Iris pigment epithelial cell (primary cell): ENCODE results near the gene TMEM38A.
A peak's percentile ranks its signal among the peaks of the same experiment; 100 is the strongest.

Experiments used
- DNase-seq: peaks from one replicate; pipeline ENCODE4 v3.0.0-alpha.2; 2011; ENCODE audit warnings: low read depth

TMEM38A gene, protein sequence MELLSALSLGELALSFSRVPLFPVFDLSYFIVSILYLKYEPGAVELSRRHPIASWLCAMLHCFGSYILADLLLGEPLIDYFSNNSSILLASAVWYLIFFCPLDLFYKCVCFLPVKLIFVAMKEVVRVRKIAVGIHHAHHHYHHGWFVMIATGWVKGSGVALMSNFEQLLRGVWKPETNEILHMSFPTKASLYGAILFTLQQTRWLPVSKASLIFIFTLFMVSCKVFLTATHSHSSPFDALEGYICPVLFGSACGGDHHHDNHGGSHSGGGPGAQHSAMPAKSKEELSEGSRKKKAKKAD

DNA sequence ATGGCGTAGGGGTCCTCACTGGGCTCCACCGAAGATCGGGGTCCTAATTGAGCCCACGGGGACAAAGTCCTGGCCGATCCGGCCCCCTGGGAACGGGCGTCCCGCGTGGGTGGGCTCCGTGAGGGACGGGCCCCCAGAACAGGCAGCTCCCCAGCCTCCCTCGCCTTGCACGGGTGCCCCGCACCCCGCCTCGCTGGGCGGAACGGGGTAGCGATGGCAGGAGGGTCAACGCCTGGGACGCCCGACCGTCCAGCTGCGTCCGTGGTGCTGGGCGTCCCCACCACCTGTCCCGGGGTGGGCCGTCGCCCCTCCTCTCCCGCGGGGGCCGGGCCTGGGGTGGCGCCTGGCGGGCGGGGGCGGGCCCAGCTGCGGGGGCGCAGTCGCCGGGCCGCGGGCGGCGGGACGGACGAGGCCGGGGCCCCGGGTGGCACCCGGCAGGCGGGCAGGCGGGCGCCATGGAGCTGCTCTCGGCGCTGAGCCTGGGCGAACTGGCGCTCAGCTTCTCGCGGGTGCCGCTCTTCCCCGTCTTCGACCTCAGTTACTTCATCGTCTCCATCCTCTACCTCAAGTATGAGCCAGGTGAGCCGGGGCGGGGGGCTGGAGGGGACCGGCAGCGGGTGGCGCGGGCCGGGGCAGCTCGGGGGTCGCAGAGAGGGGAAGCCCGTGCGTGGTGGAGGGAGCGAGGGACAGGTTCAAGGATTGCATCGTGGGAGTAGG, at the start of gene TMEM38A:
Gene TMEM38A, plus strand, starts transcription at position 377 of the 717 bp plus-strand sequence. Its CDS starts 79 bp downstream, at position 456.
- DNase-seq = no peak

DNA sequence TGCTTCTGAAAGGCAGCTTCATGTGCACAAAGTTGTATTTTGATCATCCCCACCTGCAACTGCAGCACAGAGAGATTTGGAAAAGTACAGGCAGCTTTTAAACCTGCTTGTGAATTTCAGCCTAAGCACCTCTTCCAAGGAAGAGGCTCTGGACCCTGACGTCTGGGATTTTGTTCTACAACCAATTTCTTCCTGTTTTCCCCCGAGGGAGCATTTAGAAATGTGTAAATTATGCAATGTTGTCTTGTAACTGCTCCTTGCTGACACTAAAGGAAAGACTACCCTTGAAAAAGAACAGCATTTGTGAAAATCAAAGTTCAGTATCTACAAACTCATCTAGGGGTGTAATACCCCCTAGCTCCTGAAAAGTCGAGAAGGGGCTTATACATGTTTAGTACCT, 48.3 kb upstream of the TMEM38A start:
- no peak for DNase-seq

DNA sequence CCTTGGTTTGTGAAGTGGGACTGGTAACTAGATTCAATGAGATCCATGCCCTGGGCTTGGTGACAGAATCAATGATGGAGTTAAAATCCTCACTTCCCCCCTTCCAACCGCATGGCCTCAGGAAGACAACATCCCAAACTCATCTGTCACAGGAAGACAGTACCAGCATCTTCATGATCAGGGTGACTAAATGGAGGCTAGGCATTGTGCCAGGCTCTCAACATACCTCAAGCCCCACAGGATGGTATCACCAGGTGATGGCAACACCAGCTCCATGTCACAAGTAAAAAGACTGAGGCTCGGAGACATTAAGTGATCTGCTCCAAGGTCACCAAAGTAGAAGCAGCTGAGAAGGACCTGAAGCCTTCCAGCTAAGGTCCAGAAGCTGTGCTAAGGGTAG, 47.1 kb upstream of the TMEM38A start:
- no peak for DNase-seq

DNA sequence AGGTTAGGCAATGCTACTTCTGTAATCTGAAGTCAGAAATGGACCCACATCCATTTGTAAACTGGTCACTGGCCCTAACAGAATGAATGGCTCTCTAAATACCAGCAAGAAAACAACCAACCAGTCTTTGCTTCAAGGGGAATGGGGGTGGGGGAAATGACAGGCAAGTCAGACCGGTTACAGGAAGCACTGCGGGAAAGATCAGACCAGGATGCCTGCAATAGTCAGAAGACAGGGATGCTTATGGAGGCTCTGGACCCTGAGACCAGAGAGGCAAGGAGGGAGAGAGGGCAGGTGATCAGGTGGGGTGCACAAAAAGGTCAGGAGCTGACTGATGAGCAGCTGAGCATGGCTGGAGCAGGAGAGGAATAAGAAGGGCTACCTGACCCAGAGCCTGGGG, 46.0 kb upstream of the TMEM38A start:
- DNase-seq = peak; percentile 28

DNA sequence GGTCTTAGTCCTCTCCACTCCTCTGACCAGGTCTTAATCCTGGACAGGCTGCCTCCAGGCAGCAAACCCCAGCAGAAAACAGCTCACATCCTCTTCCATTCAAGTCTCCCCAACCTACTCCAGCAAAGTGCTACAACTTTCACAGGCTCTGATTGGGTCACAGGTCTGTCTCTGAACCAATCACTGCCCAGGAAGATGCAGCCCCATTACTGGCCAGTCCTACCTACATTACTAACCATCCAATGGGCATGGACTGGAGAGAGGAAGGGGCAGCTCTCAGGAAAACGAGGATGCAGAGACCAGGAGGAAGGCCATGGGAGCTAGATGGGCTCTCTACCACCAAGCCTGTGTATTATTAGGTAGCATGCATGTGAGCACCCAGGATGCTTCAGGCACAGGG, 45.1 kb upstream of the TMEM38A start:
- peak; percentile 28 for DNase-seq

DNA sequence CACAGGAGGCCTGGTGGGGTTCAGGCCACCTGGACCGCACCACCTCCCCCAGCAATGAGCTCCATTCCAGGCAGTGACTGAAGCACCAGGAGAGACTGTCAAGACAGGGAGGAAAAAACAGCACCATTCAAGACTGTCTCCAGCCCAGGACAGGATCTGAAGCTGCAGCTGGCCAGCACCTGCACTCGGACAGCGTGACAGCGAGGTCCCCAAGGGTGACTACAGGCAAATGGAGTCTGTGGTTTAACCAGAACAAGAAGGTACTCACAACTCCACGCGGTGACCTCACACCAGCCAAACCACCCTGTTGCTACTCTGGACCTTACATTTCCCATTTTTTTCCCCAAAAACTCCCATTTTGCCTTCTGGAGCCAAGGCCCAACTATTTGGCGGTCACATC, 42.7 kb upstream of the TMEM38A start:
- no peak for DNase-seq

DNA sequence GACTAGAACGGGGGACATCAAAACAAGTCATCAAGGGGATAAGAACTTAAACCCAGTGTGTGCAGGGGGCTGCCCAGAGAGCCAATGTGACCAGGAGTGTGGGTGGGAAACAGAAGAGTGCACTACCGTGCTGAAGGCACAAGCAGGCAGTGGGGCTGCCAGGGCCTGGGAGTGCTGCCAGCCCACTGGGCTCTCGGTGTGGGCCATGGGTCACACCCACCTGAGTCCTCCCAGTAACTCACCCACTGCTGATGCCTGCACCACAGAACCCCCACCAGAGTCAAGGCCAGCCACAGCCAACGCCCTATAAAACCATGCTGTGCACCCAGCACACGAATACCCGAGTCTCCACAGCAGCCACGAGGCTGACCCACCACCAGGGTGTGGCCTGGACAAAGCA, 41.5 kb upstream of the TMEM38A start:
- DNase-seq = peak; percentile 6

DNA sequence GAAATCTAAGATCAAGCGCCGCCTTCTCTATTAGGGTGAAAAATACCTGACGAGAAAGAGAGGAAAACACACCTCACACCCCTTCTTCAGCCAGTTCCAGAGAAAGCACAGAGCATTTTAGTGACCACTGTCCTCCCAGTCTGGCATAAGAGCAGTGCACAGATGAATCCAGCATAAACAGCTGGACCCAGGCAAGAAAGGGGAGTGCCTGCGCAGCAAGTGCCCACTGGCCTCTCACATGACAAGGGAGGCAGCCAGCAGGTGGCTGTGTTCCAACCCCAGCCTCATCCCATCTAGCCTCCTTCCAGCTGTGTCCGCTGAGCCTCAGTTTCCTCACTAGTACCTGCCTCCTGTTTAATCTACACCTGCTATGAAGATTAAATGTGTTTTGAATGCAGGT, 40.9 kb upstream of the TMEM38A start:
- DNase-seq = no peak

DNA sequence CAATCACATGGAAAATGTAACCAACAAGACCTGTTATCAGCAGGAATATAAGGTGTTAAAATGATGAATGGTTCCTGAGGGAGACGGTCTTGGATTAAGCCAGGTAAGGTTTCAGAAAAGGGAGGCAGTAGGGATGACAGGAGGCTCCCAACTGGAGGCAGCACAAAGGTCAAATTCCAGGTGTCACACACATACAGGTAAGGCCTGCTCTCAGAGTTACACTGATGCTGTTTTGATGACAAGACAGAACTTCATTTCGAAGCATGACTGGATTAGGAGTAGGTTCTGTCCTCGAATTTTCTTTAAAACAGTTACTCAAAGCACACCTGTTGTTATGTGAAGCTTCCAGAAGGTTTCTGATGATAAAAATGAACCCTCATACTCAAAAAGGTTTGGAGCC, 40.4 kb upstream of the TMEM38A start:
- DNase-seq = no peak

DNA sequence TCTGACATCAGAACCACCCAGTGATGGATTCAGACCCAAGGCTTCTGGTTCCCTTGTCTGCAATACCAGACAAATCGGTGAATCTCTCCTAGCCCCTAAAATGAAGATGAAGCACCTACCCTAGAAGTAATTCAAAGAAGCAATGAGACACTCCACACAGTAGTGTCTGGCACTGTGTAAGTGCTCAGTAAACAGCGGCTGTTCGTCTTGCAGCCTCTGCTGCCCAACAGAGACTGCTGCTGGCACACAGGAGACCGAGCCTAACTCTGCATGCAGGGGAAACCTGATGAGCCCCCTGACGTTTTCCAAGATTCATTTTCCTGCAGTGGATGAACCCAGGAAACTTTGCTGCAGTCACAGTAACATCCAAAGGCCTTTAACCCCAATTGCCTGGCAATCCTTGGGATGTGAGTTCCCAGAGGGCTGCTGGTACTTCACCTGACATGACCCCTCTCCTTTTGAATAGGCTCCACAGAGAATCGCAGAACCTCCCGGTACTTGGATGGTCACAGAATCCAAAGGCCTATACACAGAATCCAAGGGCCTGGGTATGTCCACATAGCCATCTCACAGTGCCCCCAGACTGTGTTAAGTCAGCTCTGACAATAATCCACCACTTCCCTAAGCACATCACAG, 39.7 kb upstream of the TMEM38A start:
- DNase-seq = no peak

DNA sequence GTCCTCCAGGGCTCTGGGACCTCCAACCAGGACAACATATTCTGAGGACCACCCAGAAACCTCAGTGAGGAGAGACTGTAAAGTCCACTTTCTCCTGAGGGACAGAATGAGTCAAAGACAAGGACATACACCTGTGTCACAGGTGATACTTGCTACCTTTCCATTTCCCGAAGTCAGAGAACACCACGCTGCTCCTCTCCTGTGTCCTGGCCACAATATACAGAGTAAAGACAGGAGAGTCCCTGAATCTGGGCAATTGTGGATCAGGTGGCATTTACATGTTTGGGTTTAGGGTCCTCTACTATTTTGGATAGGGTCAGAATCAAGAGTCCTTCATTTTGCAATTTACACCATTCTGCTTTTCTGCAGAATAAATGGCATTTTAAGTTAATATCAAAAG, 37.9 kb upstream of the TMEM38A start:
- DNase-seq = no peak

DNA sequence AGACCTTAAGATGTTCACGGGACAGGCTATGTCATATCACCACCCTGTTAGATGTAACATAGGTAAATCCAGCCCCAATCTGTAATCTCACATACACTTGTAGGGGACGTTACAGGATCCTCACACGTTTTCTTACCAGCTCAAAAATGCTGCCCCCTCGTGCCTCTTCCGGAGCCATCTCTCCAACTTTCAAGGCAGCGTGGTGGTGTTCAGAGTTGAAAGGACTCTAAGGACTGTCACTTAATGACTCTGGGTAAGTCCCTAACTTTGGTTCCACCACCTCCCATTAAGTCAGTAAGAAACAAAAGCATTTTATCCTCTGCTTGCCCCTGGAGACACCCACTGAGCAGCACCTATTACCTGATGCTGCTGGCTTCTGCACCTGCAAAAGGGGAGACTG, 37.4 kb upstream of the TMEM38A start:
- no peak for DNase-seq

DNA sequence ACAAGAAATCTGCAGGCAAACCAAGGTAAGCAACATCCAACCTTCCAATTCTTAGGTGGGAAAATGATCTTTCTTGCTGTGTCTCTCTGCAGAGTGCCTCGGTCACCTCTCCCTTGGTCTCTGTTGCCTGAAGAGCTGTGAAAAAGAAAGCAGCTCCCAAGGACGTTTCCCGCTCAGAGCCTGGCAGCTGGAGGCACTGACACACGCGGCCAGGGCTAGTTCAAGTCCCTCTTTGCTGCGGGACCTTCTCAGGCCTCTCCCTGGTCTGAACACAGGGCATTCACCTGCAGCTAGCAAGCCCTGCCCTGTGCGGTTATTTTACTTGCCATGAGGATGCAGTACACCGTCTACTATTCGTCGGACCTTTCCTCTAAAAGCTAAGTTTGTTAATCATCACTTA, 36.7 kb upstream of the TMEM38A start:
- no peak for DNase-seq

DNA sequence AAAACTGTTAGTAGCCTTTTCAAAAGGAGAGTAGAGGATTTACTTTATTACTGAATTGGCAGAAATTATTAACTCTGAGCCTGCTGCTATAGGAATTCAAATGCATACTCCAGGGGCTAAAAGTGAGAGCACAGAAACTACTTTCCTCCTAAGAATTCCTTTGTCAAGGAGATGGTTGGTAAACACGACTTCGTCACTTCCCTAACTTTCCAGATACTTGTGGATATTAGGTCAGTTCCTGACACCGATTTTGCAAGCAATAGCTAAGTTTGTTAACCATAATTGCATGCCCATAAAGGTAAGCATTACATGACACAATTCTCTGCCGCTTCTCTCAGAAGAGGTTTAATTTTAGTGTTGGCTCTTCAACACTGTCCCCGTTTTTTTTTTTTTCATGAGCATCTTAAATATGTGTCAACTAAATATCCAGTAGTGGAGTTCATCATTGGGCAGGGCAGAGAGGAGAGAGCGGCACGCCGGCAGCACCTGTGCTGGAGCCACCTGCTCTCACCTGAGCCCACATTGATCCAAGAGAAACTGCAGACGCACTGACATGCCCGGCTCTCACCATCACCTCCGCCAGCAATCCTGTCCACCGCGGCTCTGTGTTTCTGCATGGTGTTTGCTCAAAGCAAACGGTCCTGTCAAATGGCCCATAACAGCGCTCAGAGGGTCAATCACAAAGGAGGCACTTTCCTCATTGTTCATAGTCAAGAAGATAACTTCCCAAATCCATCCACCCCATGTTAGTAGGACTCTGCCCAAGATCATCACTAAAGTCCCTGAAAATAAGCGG, 35.6 kb upstream of the TMEM38A start:
- DNase-seq = no peak

DNA sequence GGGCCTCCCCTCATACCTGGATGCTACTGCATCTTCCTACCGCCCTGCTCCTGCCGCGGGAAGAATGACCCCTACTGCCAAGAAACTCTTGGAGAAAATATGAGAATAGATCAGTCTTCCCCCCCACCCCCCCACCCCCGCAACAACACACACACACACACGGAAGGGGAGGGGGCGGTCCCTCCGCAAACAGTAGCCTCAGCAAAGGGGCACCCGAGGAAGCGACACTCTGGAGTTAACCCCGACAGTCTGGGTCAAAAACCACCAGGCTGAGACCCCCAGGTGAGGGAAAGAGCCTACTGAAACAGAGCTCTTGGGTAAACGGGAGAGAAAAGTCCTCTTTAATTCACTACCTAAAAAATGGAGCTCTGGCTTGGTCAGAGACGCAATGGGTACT, 34.1 kb upstream of the TMEM38A start:
- no peak for DNase-seq

DNA sequence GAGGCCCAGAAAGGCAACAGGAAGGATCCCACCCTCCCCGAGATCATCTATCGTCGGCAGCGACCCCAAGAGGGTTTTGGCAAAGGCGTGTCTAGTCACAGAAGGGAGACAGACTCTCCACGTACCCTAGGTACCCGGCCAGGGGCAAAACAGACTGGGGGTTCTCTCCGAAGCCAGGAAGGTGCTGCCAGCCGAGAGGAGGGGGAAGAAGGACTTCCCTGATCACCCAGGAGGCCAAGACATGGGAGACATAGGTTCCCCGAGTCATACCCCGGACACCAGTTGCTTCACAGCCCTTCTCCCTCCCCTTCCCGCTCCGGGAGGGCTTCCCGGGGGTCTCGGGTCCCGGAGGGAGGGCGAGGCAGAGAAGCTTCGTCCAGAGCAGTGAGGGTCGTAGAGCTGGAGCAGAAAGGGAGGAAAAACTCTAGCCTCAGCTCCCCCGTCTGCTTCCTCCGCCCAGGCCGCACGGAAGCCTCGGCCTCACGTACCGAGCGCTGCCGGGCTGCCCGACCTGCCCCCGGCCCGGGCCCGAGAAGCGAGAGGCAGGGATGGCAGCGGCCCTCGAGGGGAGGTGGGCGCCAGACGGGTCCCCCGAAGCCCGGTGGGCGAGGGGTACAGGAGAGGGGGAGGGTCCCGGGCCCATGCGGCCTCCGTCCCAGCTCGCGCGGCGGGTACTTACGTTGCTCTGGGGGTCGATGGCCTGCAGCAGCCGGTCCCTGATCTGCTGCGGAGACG, 33.6 kb upstream of the TMEM38A start:
- DNase-seq = peak; percentile 23

DNA sequence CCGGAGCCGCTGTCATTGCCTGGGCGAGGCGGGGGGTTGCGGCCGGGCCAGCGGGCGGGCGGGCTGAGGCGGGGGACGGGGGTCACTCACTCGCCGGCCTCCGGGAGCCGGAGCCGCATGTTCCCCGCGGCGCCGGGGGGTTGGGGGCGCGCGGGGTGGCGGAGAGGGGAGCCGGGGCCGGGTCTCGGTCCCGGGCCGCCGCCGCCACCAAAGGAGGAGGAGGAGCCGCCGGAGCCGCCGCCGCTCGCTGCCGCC, 33.1 kb upstream of the TMEM38A start:
- no peak for DNase-seq

DNA sequence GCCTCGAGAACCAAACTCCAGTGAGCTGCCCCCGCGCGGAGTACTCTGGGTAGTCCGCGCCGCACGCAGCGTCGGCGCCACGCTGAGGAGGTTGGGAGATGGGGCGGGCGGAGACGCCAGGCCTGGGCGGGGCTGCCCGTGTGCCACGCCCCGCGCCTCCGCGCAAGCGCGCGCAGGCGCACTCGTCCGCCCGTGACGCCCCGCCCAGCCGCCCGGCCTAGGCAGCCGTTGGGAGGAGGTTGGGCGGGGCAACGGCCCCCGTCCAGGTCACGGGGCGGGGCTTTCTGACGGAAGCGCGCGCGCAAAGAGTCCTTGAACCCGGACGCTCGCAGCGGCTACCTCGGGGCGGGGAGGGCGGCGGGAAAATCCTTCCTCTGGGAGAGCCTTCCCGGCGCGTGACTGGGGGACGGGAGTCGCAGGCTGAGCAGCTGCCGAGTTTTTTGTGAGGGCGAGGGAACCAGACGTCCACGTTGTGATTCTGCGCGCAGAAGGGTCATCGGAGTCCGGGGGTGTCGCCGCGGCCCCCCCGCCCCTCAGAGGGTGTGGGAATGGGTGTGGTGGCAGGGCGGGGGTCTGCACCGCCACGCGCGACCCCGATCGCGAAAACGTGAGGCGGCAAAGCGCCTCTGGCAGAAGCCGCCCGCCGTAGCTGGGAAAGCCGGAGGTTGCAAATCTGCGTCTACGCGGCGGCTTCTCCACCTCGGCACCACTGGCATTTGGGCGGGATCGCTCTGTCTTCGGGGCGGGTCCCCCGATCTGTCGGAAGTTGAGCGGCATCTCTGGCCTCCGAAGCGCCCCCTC, 32.6 kb upstream of the TMEM38A start, which contains the start of gene MED26:
Gene MED26, minus strand, starts transcription at position 22 of the 801 bp plus-strand sequence. CDS start 261 bp downstream, outside the sequence.
- peak; percentile 90 for DNase-seq

DNA sequence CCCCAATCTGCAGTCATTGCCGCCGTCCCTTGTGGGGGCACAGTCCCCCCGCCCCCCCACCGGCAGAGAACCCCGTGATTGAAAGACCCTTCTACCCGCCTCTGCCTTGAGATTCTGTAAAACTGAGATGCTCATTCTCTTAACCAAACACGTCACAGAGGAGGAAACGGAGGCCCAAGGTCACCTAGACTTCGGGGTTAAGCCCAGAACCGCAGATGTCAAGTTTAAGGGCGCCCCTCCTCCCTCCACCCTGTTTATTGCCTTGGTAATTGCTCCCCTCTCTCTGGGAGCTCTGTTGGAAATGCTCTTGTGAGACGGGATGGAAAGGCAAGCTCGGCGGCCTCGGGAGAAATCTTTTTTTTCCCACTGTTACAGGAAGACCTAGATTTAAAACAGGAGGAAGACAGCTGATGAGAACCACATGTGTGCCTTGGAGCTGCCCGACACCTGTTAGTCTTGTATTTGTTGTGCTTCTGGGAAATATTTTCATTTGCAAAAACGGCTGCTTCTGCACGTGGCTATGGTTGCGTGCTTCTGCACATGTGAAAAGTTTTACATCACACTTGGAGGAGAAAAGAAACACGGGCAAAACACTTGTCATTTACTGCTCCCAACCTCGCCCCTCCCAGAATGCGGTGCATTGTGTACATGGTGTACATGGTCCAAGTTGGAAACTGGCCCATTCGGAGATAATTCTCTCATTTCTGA, 31.8 kb upstream of the TMEM38A start:
- DNase-seq = peak; percentile 69

DNA sequence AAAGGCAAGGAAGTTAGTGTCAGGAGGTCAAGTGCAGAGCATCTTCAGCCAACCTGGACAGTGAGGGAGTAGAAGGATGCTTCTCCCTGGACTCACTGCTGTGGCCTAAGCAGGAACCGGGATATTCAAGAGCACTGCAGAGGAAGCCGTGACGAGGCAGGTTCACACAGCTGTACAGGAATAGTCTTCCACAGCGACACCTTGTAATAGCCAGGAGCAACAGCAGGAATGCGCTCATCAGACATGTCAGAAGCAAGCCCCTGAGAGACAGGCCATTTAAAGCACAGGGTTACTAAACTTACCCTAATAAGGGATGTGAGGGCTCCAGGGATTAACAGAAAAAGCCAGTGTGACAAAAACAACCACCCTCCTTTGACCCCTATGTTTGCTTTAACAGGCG, 29.5 kb upstream of the TMEM38A start:
- no peak for DNase-seq
